Thyroid gland (tissue), 4 donors: ENCODE measurements around the gene AMN1. TPM values are rescaled to one million over a fixed set of nuclear protein-coding genes. Genes with fewer than 3 reads are reported as not detected.

Source experiments
- DNase-seq, 2 donors: peaks; one replicate each; pipeline ENCODE4 v3.0.0-alpha.2; 2019
- H3K27ac ChIP-seq, 3 donors: fragments of 200-600 bp; sonication (generic); 1 replicate in 2 of 3; 2 replicates in 1 of 3; pipeline ENCODE4 v1.5.1; 2016 to 2019; ENCODE audit warnings: mild to moderate bottlenecking in 1 of 3, moderate library complexity in 1 of 3
- H3K27me3 ChIP-seq: fragments of 200-600 bp; sonication (generic); one replicate; pipeline ENCODE4 v1.5.1; 2019
- H3K36me3 ChIP-seq, 2 donors: fragments of 200-600 bp; sonication (generic); one replicate each; pipeline ENCODE4 v1.5.1; 2016 to 2019
- H3K4me1 ChIP-seq, 2 donors: fragments of 200-600 bp; sonication (generic); one replicate each; pipeline ENCODE4 v1.5.1; 2017 to 2019
- H3K4me3 ChIP-seq, 3 donors: fragments of 200-600 bp; sonication (generic); replicated peaks in 1 of 3; 1 replicate in 2 of 3; 2 replicates in 1 of 3; pipeline ENCODE4 v1.5.1; 2016; ENCODE audit warnings: mild to moderate bottlenecking in 1 of 3
- H3K9me3 ChIP-seq: fragments of 200-600 bp; sonication (generic); one replicate; pipeline ENCODE4 v1.5.1; 2017
- POLR2A ChIP-seq, 2 donors: fragments of 450-650 bp; IDR thresholded peaks; one replicate each; pipeline ENCODE4 v1.6.1; 2017; ENCODE audit warnings: antibody characterized with exemption in 2 of 2, mild to moderate bottlenecking in 2 of 2, moderate library complexity in 1 of 2
- WGBS, 2 donors: methylation state at CpG; one replicate each; pipeline ENCODE4 v1.1.5; 2017; 5-methylcytosine and 5-hydroxymethylcytosine counted together
- intact Hi-C: fragments of 100-400 bp; cut with DNase I; formaldehyde crosslinking; loops from one replicate; pipeline ENCODE4 v1.15.1; 2023
- total RNA-seq, 4 donors: library from RNA; depleted of rRNA; stranded (reverse); fragments of >200 nt; gene quantifications; one replicate each; pipeline ENCODE4 v1.2.3, GENCODE V29; 2016
- TF ChIP-seq, protein P1 (sequence below), 6 experiments: fragments of 200-600 bp in 3 of 6; fragments of 450-650 bp in 3 of 6; sonication (generic) in 3 of 6; IDR thresholded peaks; one replicate each; pipeline ENCODE4 v1.5.1; 2016 to 2019; ENCODE audit warnings: antibody characterized with exemption in 6 of 6, mild to moderate bottlenecking in 2 of 6, inconsistent platforms in 1 of 6, moderate library complexity in 1 of 6

The AMN1 gene
- total RNA-seq, 4 donors from 2014 or later, result 4.8 to 21.0 (median 8.8) TPM

DNA sequence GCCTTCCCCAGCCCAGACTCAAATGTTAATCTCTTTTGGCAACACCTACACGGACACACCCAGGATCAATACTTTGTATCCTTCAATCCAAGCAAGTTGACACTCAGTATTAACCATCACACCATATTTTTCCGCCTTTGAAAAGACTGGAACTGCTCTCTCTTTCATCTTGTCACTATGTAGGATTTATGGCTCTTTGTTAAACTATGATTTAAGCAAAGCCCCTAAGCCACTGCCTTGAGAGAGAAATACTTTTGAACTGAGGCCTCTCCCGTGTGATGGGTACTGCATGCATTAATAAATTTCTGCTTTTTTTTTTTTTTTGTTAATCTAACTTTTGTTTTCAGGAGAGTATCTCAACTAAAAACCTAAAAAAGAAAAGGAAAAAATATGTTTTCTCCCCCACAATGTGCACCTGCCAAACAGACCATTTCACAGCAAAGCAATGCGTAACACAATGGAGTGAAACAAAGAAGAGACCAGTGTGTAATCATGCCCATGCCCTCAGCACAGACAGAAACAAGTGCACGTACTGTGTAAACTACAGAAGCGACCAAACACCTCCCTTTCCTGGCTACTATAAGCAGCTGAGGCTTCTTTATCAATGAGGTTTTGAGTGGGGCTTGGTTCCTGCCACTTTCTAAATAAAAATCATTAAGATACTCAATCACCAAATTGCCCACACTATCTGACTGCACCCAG is 97.6 kb downstream of the AMN1 start:
- no peaks in the 10 kb centered on the region for H3K27me3 ChIP-seq
- H3K4me1 ChIP-seq, result no peaks in the 10 kb centered on the region
- no peak overlapping the region for H3K27ac ChIP-seq
- 93 to 94% methylated on average over 6 of the region's 6 CpGs for WGBS, 2 donors
- no peak for DNase-seq
- intact Hi-C loops, result no loop called here
- H3K36me3 ChIP-seq, result no peaks in the 10 kb centered on the region
- TF ChIP-seq, protein P1, sequence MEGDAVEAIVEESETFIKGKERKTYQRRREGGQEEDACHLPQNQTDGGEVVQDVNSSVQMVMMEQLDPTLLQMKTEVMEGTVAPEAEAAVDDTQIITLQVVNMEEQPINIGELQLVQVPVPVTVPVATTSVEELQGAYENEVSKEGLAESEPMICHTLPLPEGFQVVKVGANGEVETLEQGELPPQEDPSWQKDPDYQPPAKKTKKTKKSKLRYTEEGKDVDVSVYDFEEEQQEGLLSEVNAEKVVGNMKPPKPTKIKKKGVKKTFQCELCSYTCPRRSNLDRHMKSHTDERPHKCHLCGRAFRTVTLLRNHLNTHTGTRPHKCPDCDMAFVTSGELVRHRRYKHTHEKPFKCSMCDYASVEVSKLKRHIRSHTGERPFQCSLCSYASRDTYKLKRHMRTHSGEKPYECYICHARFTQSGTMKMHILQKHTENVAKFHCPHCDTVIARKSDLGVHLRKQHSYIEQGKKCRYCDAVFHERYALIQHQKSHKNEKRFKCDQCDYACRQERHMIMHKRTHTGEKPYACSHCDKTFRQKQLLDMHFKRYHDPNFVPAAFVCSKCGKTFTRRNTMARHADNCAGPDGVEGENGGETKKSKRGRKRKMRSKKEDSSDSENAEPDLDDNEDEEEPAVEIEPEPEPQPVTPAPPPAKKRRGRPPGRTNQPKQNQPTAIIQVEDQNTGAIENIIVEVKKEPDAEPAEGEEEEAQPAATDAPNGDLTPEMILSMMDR (IDR thresholded peaks at IDR 0.05), result no peak
- no peak for TF ChIP-seq POLR2A (IDR thresholded peaks at IDR 0.05)
- H3K9me3 ChIP-seq, result no peaks in the 10 kb centered on the region
- H3K4me3 ChIP-seq, result no peak overlapping the region

DNA sequence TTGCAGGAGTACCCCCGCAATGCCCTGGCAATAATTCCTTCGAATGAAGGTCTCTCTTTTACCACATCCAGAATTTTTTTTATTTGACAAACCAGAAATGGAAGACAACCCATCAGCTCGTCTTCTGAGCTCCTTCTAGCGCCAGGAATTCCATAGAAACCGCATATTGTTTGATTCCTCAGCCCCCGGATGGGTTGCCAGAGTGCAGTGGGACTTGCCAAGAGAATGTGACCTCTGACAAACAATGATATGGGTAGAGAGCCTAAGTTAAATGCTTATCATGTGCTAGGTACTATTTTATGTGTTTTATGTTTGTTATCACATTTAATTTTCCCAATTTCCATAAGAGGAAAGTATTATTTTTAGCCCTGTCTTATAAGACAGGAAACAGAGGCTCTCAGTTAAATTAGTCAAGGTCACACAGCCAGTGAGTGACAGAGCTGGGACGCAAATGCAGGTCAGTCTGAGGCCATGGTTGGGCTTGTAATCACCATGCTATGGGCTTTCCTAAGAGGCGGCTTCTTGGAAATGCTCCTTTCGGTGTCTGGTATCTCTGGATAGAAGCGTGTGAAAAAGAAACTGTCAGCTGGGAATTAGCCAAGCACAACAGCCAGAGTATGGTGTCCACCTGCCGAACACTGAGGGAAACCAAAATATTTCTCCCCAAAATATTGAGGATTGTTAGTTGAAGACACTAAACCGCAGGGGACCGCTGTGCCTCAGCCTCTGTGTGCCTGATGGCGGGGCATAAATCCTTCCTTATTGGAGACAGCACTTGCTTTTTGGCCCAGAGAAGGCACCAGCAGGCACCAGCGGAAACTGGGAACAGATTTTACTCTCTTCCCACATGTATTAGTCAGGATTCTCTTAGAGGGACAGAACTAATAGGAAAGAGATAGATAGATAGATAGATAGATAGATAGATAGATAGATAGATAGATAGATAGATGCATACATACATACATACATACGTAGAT is 98.8 kb downstream of the AMN1 start:
- H3K9me3 ChIP-seq, result no peaks in the 10 kb centered on the region
- no peak overlapping the region for H3K4me3 ChIP-seq
- no peak overlapping the region for H3K27ac ChIP-seq
- H3K36me3 ChIP-seq, result no peaks in the 10 kb centered on the region
- H3K4me1 ChIP-seq, result no peaks in the 10 kb centered on the region
- WGBS, 2 donors, result 55 to 65% methylated on average over 16 of the region's 16 CpGs
- no peak for DNase-seq
- intact Hi-C loops, result no loop called here
- no peak for TF ChIP-seq POLR2A (IDR thresholded peaks at IDR 0.05)
- TF ChIP-seq, protein P1 (IDR thresholded peaks at IDR 0.05), result no peak
- no peaks in the 10 kb centered on the region for H3K27me3 ChIP-seq

DNA sequence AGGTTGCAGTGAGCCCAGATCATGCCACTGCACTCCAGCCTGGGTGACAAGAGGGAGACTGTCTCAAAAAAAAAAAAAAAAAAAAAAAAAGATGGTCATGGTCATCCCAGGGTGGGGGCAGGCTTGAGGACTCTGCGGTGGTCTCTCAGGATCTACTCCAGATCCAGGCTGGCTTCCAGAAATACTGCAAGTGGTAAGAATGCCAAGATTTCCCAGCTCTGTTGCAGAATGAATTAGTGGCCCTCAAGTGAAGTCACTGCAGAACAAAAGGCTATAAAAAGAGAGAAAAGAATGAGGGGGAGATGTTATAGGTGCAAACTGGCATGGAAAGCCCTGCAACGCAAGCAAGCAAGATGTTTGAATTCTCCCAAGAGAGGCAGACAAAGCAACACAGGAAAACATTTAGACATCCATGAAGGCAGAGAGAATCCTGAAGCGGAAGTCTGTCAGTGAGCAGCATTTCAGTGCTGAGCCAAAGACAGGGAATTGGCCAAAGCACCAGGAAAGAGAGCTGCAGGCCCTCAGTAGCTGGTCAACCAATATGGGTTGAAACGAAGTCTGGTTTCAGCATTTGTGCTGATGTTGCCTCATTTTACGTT is 101.3 kb downstream of the AMN1 start:
- intact Hi-C loops, result no loop called here
- Histone ChIP-seq H3K4me1 (no peaks in the 10 kb centered on the region), H3K36me3 (no peaks in the 10 kb centered on the region), H3K27me3 (no peaks in the 10 kb centered on the region), H3K4me3 (no peak overlapping the region), H3K27ac (no peak overlapping the region), H3K9me3 (no peaks in the 10 kb centered on the region)
- 69 to 71% methylated on average over 5 of the region's 5 CpGs for WGBS, 2 donors
- DNase-seq, result no peak
- TF ChIP-seq POLR2A (IDR thresholded peaks at IDR 0.05), result no peak
- TF ChIP-seq, protein P1 (IDR thresholded peaks at IDR 0.05), result no peak

DNA sequence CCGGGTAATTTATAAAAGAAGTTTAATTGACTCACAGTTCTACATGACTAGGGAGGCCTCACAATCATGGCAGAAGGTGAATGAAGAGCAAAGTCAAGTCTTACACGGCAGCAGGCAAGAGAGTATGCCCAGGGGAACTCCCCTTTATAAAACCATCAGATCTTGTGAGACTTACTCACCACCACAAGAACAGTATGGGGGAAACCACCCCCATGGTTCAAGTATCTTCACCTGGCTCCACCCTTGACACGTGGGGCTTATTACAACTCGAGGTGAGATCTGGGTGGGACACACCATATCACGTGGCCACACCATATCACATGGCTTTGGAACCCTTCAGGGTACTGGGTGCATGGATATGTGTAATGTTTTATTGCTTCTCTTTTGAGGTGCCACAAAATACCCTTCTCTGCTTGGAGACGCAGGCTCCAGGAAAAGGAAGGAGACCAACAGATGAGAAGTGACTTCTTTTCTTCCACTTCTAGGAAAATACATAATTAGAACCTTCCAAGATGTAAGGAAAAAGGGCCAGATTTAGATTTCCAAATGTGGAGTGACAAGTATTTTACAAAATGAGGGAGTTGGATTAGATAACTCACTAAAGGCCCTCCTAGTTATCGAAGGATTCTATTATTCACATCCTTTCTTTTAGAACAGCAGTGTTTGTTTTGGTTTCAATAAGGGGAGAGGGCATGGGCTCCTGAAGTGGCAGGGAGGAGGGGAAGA is 102.4 kb downstream of the AMN1 start:
- intact Hi-C loops, result no loop called here
- no peaks in the 10 kb centered on the region for H3K36me3 ChIP-seq
- H3K4me3 ChIP-seq, result no peak overlapping the region
- H3K27me3 ChIP-seq, result no peaks in the 10 kb centered on the region
- no peak for DNase-seq
- WGBS, 2 donors, result 80 to 82% methylated on average over 7 of the region's 7 CpGs
- TF ChIP-seq, protein P1 (IDR thresholded peaks at IDR 0.05), result no peak
- no peak for TF ChIP-seq POLR2A (IDR thresholded peaks at IDR 0.05)
- no peaks in the 10 kb centered on the region for H3K9me3 ChIP-seq
- no peaks in the 10 kb centered on the region for H3K4me1 ChIP-seq
- no peak overlapping the region for H3K27ac ChIP-seq
